SU-DHL-6 (cell line): ENCODE measurements around the gene CBX5.

Source experiments
- H2AFZ ChIP-seq: fragments of 200-600 bp; sonication (generic); 2 replicates; pipeline ENCODE4 v1.6.1; 2014; ENCODE audit warnings: low read depth, mild to moderate bottlenecking, moderate library complexity, mixed read lengths, antibody characterized with exemption, low read length; ENCODE audit not compliant: severe bottlenecking
- H3F3A ChIP-seq: fragments of 200-600 bp; shearing (Covaris generic); 2 replicates; pipeline ENCODE4 v1.6.0; 2016; ENCODE audit warnings: antibody characterized with exemption, mild to moderate bottlenecking; ENCODE audit not compliant: insufficient read depth
- H3K27ac ChIP-seq: fragments of 200-600 bp; sonication (generic); 2 replicates; pipeline ENCODE4 v1.5.1; 2016; ENCODE audit warnings: low read depth, mild to moderate bottlenecking, low read length, moderate library complexity, mixed read lengths
- H3K27me3 ChIP-seq: fragments of 200-600 bp; sonication (generic), shearing (Covaris generic); 2 replicates; pipeline ENCODE4 v1.6.0; 2014; ENCODE audit warnings: mild to moderate bottlenecking, low read length
- H3K36me3 ChIP-seq: fragments of 200-600 bp; sonication (generic); 2 replicates; pipeline ENCODE4 v1.6.1; 2014; ENCODE audit warnings: mild to moderate bottlenecking, low read length, mixed read lengths
- H3K4me2 ChIP-seq: fragments of 300-600, 200-600 bp; shearing (Covaris generic), sonication (generic); 2 replicates; pipeline ENCODE4 v1.6.0; 2014; ENCODE audit warnings: low read length, low read depth, mild to moderate bottlenecking; ENCODE audit not compliant: poor library complexity, severe bottlenecking
- H3K4me3 ChIP-seq: fragments of 200-600 bp; sonication (generic); 2 replicates; pipeline ENCODE4 v1.5.1; 2014; ENCODE audit warnings: antibody characterized with exemption, low read length, mild to moderate bottlenecking, mixed read lengths; ENCODE audit not compliant: insufficient read depth, poor library complexity, severe bottlenecking
- H3K79me2 ChIP-seq: fragments of 200-600 bp; sonication (generic); 2 replicates; pipeline ENCODE4 v1.6.1; 2014; ENCODE audit warnings: mild to moderate bottlenecking, low read length, moderate library complexity; ENCODE audit not compliant: insufficient read depth
- H3K9ac ChIP-seq: fragments of 200-600 bp; sonication (generic); 2 replicates; pipeline ENCODE4 v1.7.0; 2014; ENCODE audit warnings: mild to moderate bottlenecking, low read length
- H3K9me2 ChIP-seq: fragments of 200-600 bp; sonication (generic); replicated peaks from 2 replicates; pipeline ENCODE4 v1.6.1; 2014; ENCODE audit warnings: low read length; ENCODE audit not compliant: insufficient read depth
- H3K9me3 ChIP-seq: fragments of 200-600 bp; sonication (generic); 2 replicates; pipeline ENCODE4 v1.6.1; 2014; ENCODE audit warnings: low read length, mixed read lengths; ENCODE audit not compliant: insufficient read depth
- H4K20me1 ChIP-seq: fragments of 200-600 bp; sonication (generic); 2 replicates; pipeline ENCODE4 v1.6.1; 2014; ENCODE audit warnings: low read depth, mild to moderate bottlenecking, antibody characterized with exemption, low read length, moderate library complexity, mixed read lengths
- EZH2phosphoT487 ChIP-seq: fragments of 200-600 bp; sonication (generic), shearing (Covaris generic); conservative IDR thresholded peaks from 2 replicates; pipeline ENCODE4 v1.6.1; 2018; ENCODE audit warnings: mild to moderate bottlenecking, antibody characterized with exemption, low read length, moderate library complexity, mixed read lengths
- TF ChIP-seq, protein P1 (sequence below): fragments of 200-600 bp; sonication (generic); IDR thresholded peaks from one replicate; pipeline ENCODE4 v1.5.1; 2017; ENCODE audit warnings: antibody characterized with exemption, mild to moderate bottlenecking, low read length, moderate library complexity; ENCODE audit not compliant: insufficient read depth, poor library complexity, severe bottlenecking

Gene CBX5

DNA sequence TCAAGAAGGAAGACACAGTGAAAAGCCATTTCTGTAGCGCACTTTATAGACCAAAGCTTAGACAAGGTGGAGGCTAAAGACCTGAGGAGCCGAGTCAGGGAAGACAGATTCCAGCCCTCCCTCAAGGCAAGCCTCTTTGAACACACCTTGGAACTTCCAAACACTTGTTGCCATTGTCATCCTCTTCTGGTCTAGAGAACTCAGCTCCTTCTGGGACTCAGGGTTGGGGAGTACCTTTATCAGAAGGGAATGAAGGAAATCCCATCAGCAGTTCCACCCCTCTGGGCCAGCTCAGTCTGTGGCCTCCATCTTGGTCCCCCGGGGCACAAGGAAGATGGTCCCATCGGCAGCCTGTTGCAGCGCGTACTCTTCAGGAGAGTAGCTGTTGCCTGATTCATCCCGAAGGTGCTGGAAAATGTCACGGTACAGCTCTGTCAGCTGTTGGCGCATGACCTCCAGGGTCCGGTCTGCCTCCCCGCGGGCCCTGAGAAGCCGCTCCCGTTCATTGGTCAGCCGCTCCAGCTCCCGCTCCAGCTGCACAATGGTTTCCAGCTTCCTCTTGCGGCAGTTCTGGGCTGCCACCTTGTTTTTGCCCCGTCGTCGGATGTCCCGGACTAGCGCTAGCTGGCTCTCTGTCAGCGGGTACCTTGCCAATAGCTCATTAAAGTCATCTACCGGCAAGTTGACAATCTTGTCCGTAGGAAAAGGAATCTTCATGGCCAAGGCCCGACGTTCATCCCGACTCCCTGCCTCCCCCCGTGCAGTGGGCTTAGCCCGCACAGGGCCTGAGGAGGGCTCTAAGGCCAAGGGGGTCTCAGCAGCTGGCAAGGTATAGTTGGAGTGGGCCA, 12.4 kb upstream of the CBX5 start:
- no peak overlapping the region for H3K9ac ChIP-seq
- no peak overlapping the region for H3K4me3 ChIP-seq
- no peaks in the 10 kb centered on the region for H4K20me1 ChIP-seq

DNA sequence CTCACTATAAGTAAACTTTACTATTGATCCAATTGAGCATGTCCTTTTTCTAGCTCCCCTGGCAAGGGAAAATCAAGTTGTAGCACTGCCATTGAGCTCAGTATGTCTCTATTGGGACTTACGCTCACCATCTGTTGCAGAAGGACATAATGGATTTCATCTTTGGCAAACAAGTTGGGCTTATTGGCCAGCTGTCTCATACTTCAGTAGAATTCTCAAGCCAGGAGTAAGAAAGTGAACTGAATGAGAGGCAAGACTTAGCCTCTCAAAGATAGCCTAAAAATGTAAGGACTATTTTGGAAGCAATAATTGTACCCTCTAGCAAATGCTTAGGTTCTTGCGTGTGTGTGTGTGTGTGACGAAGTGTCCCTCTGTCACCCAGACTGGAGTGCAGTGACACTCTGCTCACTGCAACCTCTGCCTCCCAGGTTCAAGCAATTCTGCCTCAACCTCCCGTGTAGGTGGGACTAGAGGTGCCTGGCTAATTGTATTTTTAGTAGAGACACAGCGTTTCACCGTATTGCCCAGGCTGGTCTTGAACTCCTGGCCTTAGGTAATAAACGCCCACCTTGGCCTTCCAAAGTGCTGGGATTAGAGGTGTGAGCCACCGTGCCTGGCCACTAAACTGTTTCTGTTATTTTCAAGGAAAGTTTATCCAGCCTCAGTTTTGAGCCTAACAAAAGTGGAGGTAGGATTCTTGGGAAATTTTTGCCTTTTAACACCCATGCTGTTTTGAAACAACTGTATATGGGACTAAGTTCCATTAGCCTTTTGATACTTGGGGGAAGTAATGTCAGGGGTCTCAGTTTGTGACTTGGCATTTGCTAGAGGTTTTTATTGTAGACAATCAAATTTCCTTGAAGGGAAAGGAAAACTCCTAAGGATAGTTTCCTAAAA, 7.6 kb upstream of the CBX5 start:
- Histone ChIP-seq H3K9me2 (no peaks in the 10 kb centered on the region), H2AFZ (no peak overlapping the region), H3K36me3 (peaks cover 50% of the 10 kb centered on the region), H3K4me3 (no peak overlapping the region), H3K4me2 (no peak overlapping the region), H4K20me1 (peaks cover 36% of the 10 kb centered on the region), H3F3A (peaks cover 83% of the 10 kb centered on the region), H3K9me3 (no peaks in the 10 kb centered on the region), H3K79me2 (peaks cover 13% of the 10 kb centered on the region), H3K9ac (no peak overlapping the region), H3K27me3 (no peaks in the 10 kb centered on the region), H3K27ac (peak overlapping the region; percentile 7; the same call in 1 of the 2 replicates)
- no peak for TF ChIP-seq EZH2phosphoT487
- TF ChIP-seq, protein P1, sequence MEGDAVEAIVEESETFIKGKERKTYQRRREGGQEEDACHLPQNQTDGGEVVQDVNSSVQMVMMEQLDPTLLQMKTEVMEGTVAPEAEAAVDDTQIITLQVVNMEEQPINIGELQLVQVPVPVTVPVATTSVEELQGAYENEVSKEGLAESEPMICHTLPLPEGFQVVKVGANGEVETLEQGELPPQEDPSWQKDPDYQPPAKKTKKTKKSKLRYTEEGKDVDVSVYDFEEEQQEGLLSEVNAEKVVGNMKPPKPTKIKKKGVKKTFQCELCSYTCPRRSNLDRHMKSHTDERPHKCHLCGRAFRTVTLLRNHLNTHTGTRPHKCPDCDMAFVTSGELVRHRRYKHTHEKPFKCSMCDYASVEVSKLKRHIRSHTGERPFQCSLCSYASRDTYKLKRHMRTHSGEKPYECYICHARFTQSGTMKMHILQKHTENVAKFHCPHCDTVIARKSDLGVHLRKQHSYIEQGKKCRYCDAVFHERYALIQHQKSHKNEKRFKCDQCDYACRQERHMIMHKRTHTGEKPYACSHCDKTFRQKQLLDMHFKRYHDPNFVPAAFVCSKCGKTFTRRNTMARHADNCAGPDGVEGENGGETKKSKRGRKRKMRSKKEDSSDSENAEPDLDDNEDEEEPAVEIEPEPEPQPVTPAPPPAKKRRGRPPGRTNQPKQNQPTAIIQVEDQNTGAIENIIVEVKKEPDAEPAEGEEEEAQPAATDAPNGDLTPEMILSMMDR = no peak

More for the DNA sequence above, 12.4 kb upstream of the CBX5 start:
- Histone ChIP-seq H2AFZ (no peak overlapping the region), H3K27me3 (no peaks in the 10 kb centered on the region), H3F3A (peaks cover 36% of the 10 kb centered on the region), H3K9me3 (no peaks in the 10 kb centered on the region), H3K36me3 (peaks cover 8% of the 10 kb centered on the region; the same call in 1 of the 2 replicates), H3K27ac (no peak overlapping the region), H3K4me2 (no peak overlapping the region), H3K9me2 (no peaks in the 10 kb centered on the region), H3K79me2 (no peaks in the 10 kb centered on the region)
- TF ChIP-seq, protein P1 = no peak
- no peak for TF ChIP-seq EZH2phosphoT487

DNA sequence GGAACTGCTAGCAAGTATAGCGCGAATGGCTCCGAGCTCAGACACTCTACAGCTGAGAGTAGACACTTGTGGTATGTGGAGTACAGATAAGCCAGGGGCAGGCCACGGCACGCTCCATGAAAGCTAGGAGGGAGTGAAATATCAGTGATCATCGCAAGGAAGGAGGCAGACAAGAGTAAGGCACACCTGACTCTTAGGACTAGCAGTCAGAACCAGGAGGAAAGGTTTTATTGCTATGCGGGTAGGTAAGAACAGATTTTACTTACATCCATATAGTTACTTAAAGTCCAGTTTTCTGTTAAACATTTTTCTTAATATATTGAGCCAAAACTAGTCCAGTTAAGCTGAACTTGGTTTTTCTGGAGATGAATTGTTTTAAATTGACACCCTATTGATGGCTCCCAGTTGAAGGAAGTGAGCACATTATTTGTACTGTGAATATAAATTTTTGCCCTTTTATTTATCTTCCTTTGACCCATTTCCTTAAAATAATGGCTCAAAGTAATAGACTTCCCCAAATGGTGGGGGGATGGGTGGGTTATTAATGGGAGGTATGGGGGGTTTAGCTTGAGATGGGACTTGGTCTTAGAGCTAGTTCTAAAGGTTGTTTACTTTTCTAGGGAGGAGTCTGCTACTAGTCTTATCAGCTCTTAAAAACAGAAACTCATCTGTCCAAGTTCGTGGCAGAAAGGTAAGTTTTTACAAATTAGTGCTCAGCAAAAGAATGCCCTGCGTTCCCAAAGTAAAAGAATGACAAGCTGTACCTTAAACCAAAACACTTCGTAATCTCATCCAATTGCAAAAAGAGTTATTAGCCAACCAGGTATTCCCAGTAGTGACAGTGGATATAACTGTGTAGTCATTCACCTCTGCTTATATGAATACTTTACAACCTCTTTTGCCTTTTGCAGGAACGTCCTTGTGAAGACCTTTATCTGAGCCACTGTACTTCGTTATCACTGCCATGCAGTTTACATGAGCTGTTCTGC, 6.4 kb upstream of the CBX5 start:
- TF ChIP-seq, protein P1 = no peak
- TF ChIP-seq EZH2phosphoT487 = no peak
- Histone ChIP-seq H3K79me2 (peaks cover 24% of the 10 kb centered on the region), H2AFZ (no peak overlapping the region), H3K4me3 (no peak overlapping the region), H3K27me3 (no peaks in the 10 kb centered on the region), H3K27ac (no peak overlapping the region), H3K36me3 (peaks cover 62% of the 10 kb centered on the region), H3K9me3 (no peaks in the 10 kb centered on the region), H3K9ac (no peak overlapping the region), H3F3A (peaks cover 93% of the 10 kb centered on the region), H4K20me1 (peaks cover 40% of the 10 kb centered on the region), H3K9me2 (no peaks in the 10 kb centered on the region), H3K4me2 (no peak overlapping the region)
